AG04450 (cell line): ENCODE data around the gene PHC3. TPM values are rescaled to one million over a fixed set of nuclear protein-coding genes. Genes with fewer than 3 reads are reported as not detected.

Experiments used
- CTCF ChIA-PET: fragments of 300-600, 350-600 bp; formaldehyde crosslinking; extraction: SDS; loops from one replicate; lab custom pipeline; 2022; ENCODE audit warnings: antibody characterized with exemption, inconsistent platforms; lab: Charles Lee
- POLR2A ChIA-PET: fragments of 350-600 bp; formaldehyde crosslinking; extraction: SDS; loops from one replicate; lab custom pipeline; 2021; ENCODE audit warnings: antibody characterized with exemption, inconsistent platforms; lab: Yijun Ruan, JAX
- DNase-seq: peaks from one replicate; pipeline ENCODE4 v3.0.0-alpha.2; 2011; ENCODE audit warnings: low read depth, low spot score
- H3K27ac ChIP-seq: one replicate; pipeline ENCODE4 v1.5.1; 2012; ENCODE audit warnings: low read depth, low read length, control low read depth
- H3K27me3 ChIP-seq: one replicate; pipeline ENCODE4 v1.6.0; 2012; ENCODE audit warnings: low read length; ENCODE audit not compliant: control insufficient read depth, insufficient read depth
- H3K4me3 ChIP-seq: 2 replicates; pipeline ENCODE4 v1.5.1; 2011; ENCODE audit warnings: mild to moderate bottlenecking, low read depth, low read length, control low read depth
- H3K9me3 ChIP-seq: 2 replicates; pipeline ENCODE4 v1.5.1; 2012; ENCODE audit warnings: low read length; ENCODE audit not compliant: control insufficient read depth, insufficient read depth
- CTCF ChIP-seq: IDR thresholded peaks from 2 replicates; pipeline ENCODE4 v1.5.1; 2011; ENCODE audit warnings: low read depth, low read length, control low read depth, inconsistent platforms
- polyA plus RNA-seq: library from polyadenylated mRNA; depleted of rRNA; stranded (reverse); fragments of >200 nt; gene quantifications from 2 replicates; pipeline ENCODE4 v1.2.3, GENCODE V29; 2011

The PHC3 gene
- polyA plus RNA-seq, 1 experiment: 58.0 TPM

GRCh38 chr3:170154084-170154483 is 27.4 kb downstream of the PHC3 start:
- POLR2A ChIA-PET: interaction anchor here (0.9 kb wide), 1 partner anchor 12 kb away, joined by 3 read pairs; no protein-coding TSS in a partner anchor
- no peak overlapping the region for H3K27ac ChIP-seq
- CTCF ChIA-PET: interaction anchor here (0.6 kb wide), 2 partner anchors 35 to 240 kb away, joined by 3 read pairs; no protein-coding TSS in a partner anchor
- DNase-seq: peak; percentile 2
- H3K4me3 ChIP-seq: no peak overlapping the region
- H3K27me3 ChIP-seq: no peaks in the 10 kb centered on the region
- H3K9me3 ChIP-seq: no peaks in the 10 kb centered on the region
- no peak for TF ChIP-seq CTCF

GRCh38 chr3:170151536-170151935 is 30.0 kb downstream of the PHC3 start:
- CTCF ChIA-PET: interaction anchor here (0.5 to 0.7 kb wide), 2 partner anchors 14 to 116 kb away, joined by 3 read pairs; no protein-coding TSS in a partner anchor
- no peak for TF ChIP-seq CTCF
- H3K9me3 ChIP-seq: no peaks in the 10 kb centered on the region
- no peak overlapping the region for H3K27ac ChIP-seq
- no peak overlapping the region for H3K4me3 ChIP-seq
- POLR2A ChIA-PET: no interaction called here
- DNase-seq: no peak
- H3K27me3 ChIP-seq: no peaks in the 10 kb centered on the region

- POLR2A ChIA-PET: no interaction called here
- Histone ChIP-seq H3K27ac (no peak overlapping the region), H3K4me3 (no peak overlapping the region), H3K9me3 (no peaks in the 10 kb centered on the region), H3K27me3 (no peaks in the 10 kb centered on the region)
- TF ChIP-seq CTCF: no peak
- CTCF ChIA-PET: no interaction called here
- DNase-seq: no peak
These were observed 32.5 kb downstream of the PHC3 start for GRCh38 chr3:170149016-170149415.

GRCh38 chr3:170145278-170145677 is 36.3 kb downstream of the PHC3 start:
- CTCF ChIA-PET: no interaction called here
- Histone ChIP-seq H3K4me3 (no peak overlapping the region), H3K27ac (no peak overlapping the region), H3K27me3 (no peaks in the 10 kb centered on the region), H3K9me3 (no peaks in the 10 kb centered on the region)
- TF ChIP-seq CTCF: no peak
- no peak for DNase-seq
- POLR2A ChIA-PET: no interaction called here

GRCh38 chr3:170144437-170144843 is 37.1 kb downstream of the PHC3 start:
- Histone ChIP-seq H3K9me3 (no peaks in the 10 kb centered on the region), H3K27ac (no peak overlapping the region), H3K27me3 (no peaks in the 10 kb centered on the region), H3K4me3 (no peak overlapping the region)
- CTCF ChIA-PET: no interaction called here
- TF ChIP-seq CTCF: no peak
- no peak for DNase-seq
- POLR2A ChIA-PET: no interaction called here
